Neural cell (in vitro differentiated cells): ENCODE results near the gene CHRD. TPM values are rescaled to one million over a fixed set of nuclear protein-coding genes. Genes with fewer than 3 reads are reported as not detected.
A peak's percentile ranks its signal among the peaks of the same experiment; 100 is the strongest.

Experiments
- H2AFZ ChIP-seq: fragments of 200-600, 300-800 bp; sonication (generic), shearing (Covaris generic); 2 replicates; pipeline ENCODE4 v1.6.0; 2014; ENCODE audit warnings: low read depth, mild to moderate bottlenecking, antibody characterized with exemption, low read length, moderate library complexity
- H3F3A ChIP-seq: fragments of 200-600 bp; shearing (Covaris generic); 2 replicates; pipeline ENCODE4 v1.6.1; 2016; ENCODE audit warnings: mild to moderate bottlenecking, moderate library complexity, mixed read lengths, antibody characterized with exemption, low read length; ENCODE audit not compliant: insufficient read depth, poor library complexity, severe bottlenecking
- H3K27ac ChIP-seq: fragments of 200-600, 300-800 bp; sonication (generic), shearing (Covaris generic); 2 replicates; pipeline ENCODE4 v1.5.1; 2014; ENCODE audit warnings: mild to moderate bottlenecking, low read length, moderate library complexity
- H3K27me3 ChIP-seq: fragments of 300-800, 200-600 bp; sonication (generic), shearing (Covaris generic); 2 replicates; pipeline ENCODE4 v1.6.0; 2014; ENCODE audit warnings: mild to moderate bottlenecking, low read depth, low read length, moderate library complexity; ENCODE audit not compliant: insufficient read depth
- H3K36me3 ChIP-seq: fragments of 300-800, 200-600 bp; sonication (generic), shearing (Covaris generic); 2 replicates; pipeline ENCODE4 v1.5.1; 2014; ENCODE audit warnings: mild to moderate bottlenecking, antibody characterized with exemption, low read length, moderate library complexity; ENCODE audit not compliant: insufficient read depth
- H3K4me2 ChIP-seq: fragments of 300-800, 200-600 bp; sonication (generic), shearing (Covaris generic); 2 replicates; pipeline ENCODE4 v1.6.0; 2014; ENCODE audit warnings: mild to moderate bottlenecking, low read length
- H3K4me3 ChIP-seq: fragments of 300-800, 200-600 bp; sonication (generic), shearing (Covaris generic); 2 replicates; pipeline ENCODE4 v1.5.1; 2014; ENCODE audit warnings: mild to moderate bottlenecking, low read length, moderate library complexity
- H3K79me2 ChIP-seq: fragments of 200-600 bp; shearing (Covaris generic); replicated peaks from 2 replicates; pipeline ENCODE4 v1.6.0; 2014; ENCODE audit warnings: mild to moderate bottlenecking, low read length, moderate library complexity; ENCODE audit not compliant: insufficient read depth
- H3K9ac ChIP-seq: fragments of 300-800, 200-600 bp; sonication (generic), shearing (Covaris generic); 2 replicates; pipeline ENCODE4 v1.6.1; 2016; ENCODE audit warnings: mild to moderate bottlenecking, low read length, mixed read lengths
- H3K9me2 ChIP-seq: fragments of 200-600 bp; shearing (Covaris generic); 2 replicates; pipeline ENCODE4 v1.6.1; 2016; ENCODE audit warnings: mild to moderate bottlenecking, low read length, mixed read lengths; ENCODE audit not compliant: insufficient read depth
- H3K9me3 ChIP-seq: fragments of 200-600, 300-800 bp; sonication (generic), shearing (Covaris generic); 2 replicates; pipeline ENCODE4 v1.6.1; 2016; ENCODE audit warnings: mild to moderate bottlenecking, mixed run types, low read length, moderate library complexity, mixed read lengths
- H4K20me1 ChIP-seq: fragments of 200-600 bp; shearing (Covaris generic); 2 replicates; pipeline ENCODE4 v1.6.1; 2016; ENCODE audit warnings: mild to moderate bottlenecking, mixed run types; ENCODE audit not compliant: insufficient read depth
- EP300 ChIP-seq: fragments of 450-650 bp; conservative IDR thresholded peaks from 2 replicates; pipeline ENCODE4 v1.6.1; 2014; ENCODE audit warnings: antibody characterized with exemption, mild to moderate bottlenecking, moderate library complexity; ENCODE audit not compliant: poor library complexity, severe bottlenecking
- EZH2 ChIP-seq: fragments of 200-600, 300-800 bp; shearing (Covaris generic), sonication (generic); IDR thresholded peaks from 2 replicates; pipeline ENCODE4 v1.6.1; 2014; ENCODE audit warnings: antibody characterized with exemption, low read length, borderline replicate concordance, mild to moderate bottlenecking; ENCODE audit not compliant: insufficient read depth, poor library complexity, severe bottlenecking
- MXI1 ChIP-seq: fragments of 450-650 bp; conservative IDR thresholded peaks from 2 replicates; pipeline ENCODE4 v1.6.1; 2014; ENCODE audit warnings: antibody characterized with exemption, mild to moderate bottlenecking; ENCODE audit not compliant: poor library complexity, severe bottlenecking
- POLR2AphosphoS5 ChIP-seq: IDR thresholded peaks from 2 replicates; pipeline ENCODE4 v1.6.1; 2012
- RAD21 ChIP-seq: fragments of 450-650 bp; conservative IDR thresholded peaks from 2 replicates; pipeline ENCODE4 v1.6.1; 2014; ENCODE audit warnings: antibody characterized with exemption, mild to moderate bottlenecking, moderate library complexity
- REST ChIP-seq: IDR thresholded peaks from 2 replicates; pipeline ENCODE4 v1.6.1; 2012; ENCODE audit warnings: borderline replicate concordance
- SMC3 ChIP-seq: fragments of 450-650 bp; conservative IDR thresholded peaks from 2 replicates; pipeline ENCODE4 v1.6.1; 2014; ENCODE audit warnings: antibody characterized with exemption, mild to moderate bottlenecking, moderate library complexity; ENCODE audit not compliant: poor library complexity
- TAF1 ChIP-seq: IDR thresholded peaks from 2 replicates; pipeline ENCODE4 v1.6.1; 2012; ENCODE audit warnings: low read depth
- polyA plus RNA-seq: library from polyadenylated mRNA; depleted of rRNA; stranded (reverse); fragments of >200 nt; gene quantifications from 2 replicates; pipeline ENCODE4 v1.2.3, GENCODE V29; 2014
- TF ChIP-seq, protein P1 (sequence below): fragments of 450-650 bp; IDR thresholded peaks from 2 replicates; pipeline ENCODE4 v1.5.1; 2014; ENCODE audit warnings: antibody characterized with exemption, mild to moderate bottlenecking, moderate library complexity; ENCODE audit not compliant: poor library complexity, severe bottlenecking

Gene CHRD
- polyA plus RNA-seq, 1 donor from 2014 or later: 2.9 TPM

DNA sequence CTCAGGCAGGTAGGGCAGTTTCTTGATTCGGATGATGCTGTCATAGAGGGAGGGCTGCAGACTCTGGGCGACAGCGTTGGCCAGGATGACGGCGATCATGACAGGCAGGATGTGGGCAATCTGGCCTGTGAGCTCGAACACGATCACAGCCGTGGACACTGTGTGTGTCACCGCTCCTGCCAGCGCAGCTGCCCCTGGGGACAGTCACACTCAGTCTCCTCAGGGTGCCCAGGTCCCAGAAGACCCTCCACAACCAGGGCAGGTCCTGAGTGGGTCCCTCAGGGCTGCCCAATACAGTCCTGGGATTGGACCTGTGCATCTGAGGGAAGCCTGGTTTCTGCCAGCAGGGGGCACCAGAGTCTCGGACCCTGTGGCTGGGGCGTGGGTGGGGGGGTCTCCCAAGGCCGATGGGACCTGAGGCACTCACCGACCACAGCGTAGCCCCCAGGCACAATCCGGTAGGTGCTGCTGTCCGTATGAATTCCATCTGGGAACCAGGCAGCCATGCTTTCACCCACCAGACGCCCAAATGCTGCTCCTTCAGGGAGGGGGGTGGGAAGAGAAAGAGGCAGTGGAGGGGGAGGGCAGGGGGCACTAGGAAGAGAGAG lies 25.6 kb upstream of the CHRD start:
- H3K27ac ChIP-seq: no peak overlapping the region

GRCh38 chr3:184354754-184355153 lies 25.1 kb upstream of the CHRD start:
- Histone ChIP-seq H3K9me3 (no peaks in the 10 kb centered on the region), H3K27me3 (no peaks in the 10 kb centered on the region), H3K36me3 (no peaks in the 10 kb centered on the region), H3K9me2 (no peaks in the 10 kb centered on the region), H3K27ac (no peak overlapping the region), H2AFZ (no peak overlapping the region), H3F3A (no peaks in the 10 kb centered on the region), H4K20me1 (no peaks in the 10 kb centered on the region), H3K4me2 (no peak overlapping the region), H3K79me2 (no peaks in the 10 kb centered on the region), H3K4me3 (no peak overlapping the region), H3K9ac (no peak overlapping the region)
- TF ChIP-seq POLR2AphosphoS5 (no peak), REST (no peak), EZH2 (no peak), RAD21 (no peak), TAF1 (no peak), SMC3 (no peak), MXI1 (no peak), EP300 (no peak)
- TF ChIP-seq, protein P1, sequence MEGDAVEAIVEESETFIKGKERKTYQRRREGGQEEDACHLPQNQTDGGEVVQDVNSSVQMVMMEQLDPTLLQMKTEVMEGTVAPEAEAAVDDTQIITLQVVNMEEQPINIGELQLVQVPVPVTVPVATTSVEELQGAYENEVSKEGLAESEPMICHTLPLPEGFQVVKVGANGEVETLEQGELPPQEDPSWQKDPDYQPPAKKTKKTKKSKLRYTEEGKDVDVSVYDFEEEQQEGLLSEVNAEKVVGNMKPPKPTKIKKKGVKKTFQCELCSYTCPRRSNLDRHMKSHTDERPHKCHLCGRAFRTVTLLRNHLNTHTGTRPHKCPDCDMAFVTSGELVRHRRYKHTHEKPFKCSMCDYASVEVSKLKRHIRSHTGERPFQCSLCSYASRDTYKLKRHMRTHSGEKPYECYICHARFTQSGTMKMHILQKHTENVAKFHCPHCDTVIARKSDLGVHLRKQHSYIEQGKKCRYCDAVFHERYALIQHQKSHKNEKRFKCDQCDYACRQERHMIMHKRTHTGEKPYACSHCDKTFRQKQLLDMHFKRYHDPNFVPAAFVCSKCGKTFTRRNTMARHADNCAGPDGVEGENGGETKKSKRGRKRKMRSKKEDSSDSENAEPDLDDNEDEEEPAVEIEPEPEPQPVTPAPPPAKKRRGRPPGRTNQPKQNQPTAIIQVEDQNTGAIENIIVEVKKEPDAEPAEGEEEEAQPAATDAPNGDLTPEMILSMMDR: no peak

More for the DNA sequence above, 25.6 kb upstream of the CHRD start:
- Histone ChIP-seq H2AFZ (no peak overlapping the region), H3K9me3 (no peaks in the 10 kb centered on the region), H4K20me1 (no peaks in the 10 kb centered on the region), H3K4me3 (no peak overlapping the region), H3K79me2 (no peaks in the 10 kb centered on the region), H3K9me2 (no peaks in the 10 kb centered on the region), H3K27me3 (no peaks in the 10 kb centered on the region), H3K4me2 (no peak overlapping the region), H3K9ac (no peak overlapping the region), H3F3A (no peaks in the 10 kb centered on the region), H3K36me3 (no peaks in the 10 kb centered on the region)
- TF ChIP-seq, protein P1: peak; percentile 55
- TF ChIP-seq REST: no peak
- TF ChIP-seq SMC3: peak; percentile 30
